NOMO-1 treated with DMSO at 0.1 percent for 48 hours (cell line): Measurements from ENCODE around the gene RHO.
"Not testable (repeated sequence)": the region's sequence is repeated elsewhere in the genome, so short reads cannot be mapped to it uniquely, and the experiment has no call there.

Experiments
- DNase-seq: peaks from one replicate; lab custom pipeline; 2025; ENCODE audit not compliant: unreplicated experiment; lab: John Stamatoyannopoulos, UW

The RHO gene

DNA sequence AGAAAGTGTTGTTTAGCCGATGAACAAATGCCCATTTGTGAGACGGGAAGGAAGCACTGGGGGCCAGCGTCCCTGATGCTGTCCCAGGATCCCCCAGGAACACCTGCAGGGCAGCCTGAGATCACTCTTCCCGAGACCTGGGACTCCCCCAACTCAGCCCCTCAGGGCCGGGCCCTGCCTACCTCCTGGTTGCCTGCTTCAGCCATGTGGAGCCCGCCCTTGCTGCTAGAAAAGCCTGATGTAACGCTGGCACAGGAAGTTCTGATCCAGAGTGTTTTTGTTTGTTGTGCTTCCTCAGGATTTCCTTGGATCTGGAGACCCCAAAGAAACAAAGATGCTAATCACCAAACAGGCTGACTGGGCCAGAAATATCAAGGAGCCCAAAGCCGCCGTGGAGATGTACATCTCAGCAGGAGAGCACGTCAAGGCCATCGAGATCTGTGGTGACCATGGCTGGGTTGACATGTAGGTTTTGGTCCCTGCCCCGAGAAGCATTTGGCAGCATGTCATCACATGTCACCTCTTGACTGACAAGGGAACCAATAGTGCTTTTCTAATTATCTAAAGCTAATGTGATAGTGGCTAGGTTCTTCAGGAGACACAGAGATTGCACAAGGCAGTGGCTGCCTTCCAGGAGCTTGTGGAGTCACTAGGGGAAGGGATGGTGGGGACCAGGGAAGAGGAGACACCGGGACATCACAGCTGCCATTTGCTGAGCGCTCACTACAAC is 28.7 kb upstream of the RHO start:
- not testable (repeated sequence) for DNase-seq

DNA sequence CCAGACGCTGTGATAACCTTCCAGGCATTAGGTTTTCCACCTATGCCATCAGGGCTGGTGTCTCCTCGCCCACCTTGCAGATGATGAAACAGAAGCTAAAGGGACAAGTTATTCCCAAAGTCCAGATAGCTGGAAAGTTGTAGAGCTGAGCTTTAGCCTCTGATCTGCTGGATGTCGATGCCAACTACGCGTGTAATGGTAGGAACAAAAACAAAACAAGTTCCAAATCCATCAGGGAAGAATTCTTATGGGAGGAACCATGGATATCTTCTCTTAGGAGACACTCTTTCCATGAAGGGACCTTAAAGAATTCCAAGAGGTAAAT is 28.1 kb upstream of the RHO start:
- DNase-seq: no peak

- DNase-seq: no peak
Observed at GRCh38 chr3:129501630-129502029, 26.8 kb upstream of the RHO start.

GRCh38 chr3:129502641-129503408 is 25.6 kb upstream of the RHO start:
- DNase-seq: no peak

- DNase-seq: no peak
Observed at GRCh38 chr3:129503471-129504291, 24.8 kb upstream of the RHO start.

GRCh38 chr3:129504471-129505100 is 23.9 kb upstream of the RHO start:
- DNase-seq: peak; percentile 76

DNA sequence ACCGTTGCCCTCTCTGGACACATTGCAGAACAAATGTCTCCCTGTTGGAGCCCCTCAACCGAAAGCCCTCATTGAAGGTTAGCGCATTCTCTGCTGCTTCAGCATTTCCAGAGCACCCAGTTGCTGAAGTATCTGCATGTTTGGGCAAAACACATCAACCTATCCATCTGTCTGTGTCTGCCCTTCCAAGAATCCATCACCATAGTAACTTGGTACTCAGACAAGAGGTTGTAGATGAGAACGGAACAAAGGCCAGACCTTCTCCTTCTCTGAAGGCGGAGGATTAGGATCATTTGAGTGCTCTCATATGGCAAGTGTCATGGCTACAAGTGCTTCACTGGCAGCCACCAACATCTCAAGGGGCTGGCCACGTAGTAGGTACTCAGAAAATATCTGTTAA is 23.1 kb upstream of the RHO start:
- DNase-seq: no peak

DNA sequence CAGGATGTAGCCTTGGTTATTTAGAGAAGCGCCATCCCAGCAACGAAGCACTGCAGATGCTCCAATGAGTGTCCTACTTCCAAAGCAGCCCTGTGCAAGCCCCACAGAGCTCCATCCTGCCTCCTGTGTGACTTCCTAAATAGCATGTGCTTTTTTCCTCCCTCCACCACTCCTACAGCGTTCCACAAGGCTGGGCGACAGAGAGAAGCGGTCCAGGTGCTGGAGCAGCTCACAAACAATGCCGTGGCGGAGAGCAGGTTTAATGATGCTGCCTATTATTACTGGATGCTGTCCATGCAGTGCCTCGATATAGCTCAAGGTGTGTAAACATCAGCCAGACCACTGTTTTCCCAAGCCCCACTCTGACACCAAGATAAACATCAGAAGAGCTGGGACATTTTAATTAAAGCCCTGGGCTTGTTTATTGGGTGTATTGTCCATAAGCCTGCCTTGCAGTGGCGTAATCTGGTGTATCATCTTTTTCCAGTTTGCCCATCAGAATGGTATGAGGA is 22.2 kb upstream of the RHO start:
- no peak for DNase-seq

DNA sequence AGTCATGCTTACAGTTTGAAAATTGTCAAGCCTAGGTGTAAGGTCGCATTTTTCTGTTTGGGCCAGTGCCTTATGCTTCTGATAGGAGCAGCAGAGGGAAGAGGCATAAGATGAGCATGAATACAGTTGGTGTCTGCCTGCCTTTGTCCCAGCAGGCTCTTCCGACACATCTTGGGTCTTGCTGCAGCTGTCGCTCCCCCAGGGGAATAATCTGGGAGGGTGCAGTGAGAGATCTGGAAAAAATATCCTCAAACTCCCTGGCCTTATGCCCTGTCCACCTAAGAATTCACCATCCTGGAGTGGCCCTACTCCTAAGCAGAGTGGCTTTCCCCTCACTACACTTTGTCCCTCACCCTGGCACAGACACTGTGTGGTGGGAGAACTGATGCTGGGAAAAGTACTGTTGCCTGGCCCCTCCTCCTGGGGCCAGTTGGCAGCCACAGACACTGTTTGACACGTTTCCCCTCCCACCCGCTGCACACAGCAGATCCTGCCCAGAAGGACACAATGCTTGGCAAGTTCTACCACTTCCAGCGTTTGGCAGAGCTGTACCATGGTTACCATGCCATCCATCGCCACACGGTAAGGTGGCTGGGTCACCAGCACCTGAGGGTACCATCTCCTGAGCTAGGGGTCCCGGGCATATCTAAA is 21.1 kb upstream of the RHO start:
- DNase-seq: no peak

DNA sequence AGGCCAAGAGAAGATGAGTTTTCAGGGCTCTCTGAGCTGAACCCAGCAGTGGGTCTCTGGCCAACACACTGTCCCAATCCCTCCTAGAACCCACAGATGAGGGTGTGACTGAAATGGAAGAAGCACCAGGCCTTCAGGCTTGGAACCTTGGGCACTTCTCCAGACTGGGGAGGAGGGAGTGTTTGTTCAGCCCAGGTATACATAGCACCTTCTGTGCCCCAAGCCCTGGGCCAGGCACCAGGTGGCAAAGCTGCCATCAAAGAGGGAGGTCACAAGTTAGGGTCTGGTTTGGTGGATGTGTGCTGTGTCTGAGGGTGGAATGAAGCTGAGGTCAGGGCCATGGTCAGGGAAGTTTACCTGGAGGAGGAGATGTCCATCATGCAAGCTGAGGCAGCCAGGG is 15.8 kb upstream of the RHO start:
- no peak for DNase-seq

DNA sequence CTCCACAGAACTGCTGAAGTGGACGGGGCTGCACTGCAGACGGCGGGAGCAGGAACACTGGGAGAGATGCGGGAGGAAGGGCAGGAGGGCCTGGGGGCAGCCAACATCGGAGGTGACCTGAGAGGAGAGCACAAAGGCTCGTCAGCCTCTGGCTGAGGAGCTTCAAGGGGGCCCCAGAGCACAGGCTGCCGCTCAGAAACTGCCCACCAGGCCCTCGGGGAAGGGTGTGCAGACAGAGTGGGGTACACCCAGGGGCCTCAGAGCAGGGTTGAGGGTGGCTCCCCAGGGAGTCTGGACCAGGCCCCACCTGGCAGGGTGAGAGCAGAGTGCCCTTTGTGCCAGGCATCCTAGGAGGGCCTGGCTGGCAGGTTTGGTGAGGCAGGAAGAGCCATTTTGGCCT is 14.7 kb upstream of the RHO start:
- DNase-seq: no peak

GRCh38 chr3:129514110-129514509 is 14.3 kb upstream of the RHO start:
- DNase-seq: no peak

GRCh38 chr3:129514563-129514962 is 13.9 kb upstream of the RHO start:
- no peak for DNase-seq

DNA sequence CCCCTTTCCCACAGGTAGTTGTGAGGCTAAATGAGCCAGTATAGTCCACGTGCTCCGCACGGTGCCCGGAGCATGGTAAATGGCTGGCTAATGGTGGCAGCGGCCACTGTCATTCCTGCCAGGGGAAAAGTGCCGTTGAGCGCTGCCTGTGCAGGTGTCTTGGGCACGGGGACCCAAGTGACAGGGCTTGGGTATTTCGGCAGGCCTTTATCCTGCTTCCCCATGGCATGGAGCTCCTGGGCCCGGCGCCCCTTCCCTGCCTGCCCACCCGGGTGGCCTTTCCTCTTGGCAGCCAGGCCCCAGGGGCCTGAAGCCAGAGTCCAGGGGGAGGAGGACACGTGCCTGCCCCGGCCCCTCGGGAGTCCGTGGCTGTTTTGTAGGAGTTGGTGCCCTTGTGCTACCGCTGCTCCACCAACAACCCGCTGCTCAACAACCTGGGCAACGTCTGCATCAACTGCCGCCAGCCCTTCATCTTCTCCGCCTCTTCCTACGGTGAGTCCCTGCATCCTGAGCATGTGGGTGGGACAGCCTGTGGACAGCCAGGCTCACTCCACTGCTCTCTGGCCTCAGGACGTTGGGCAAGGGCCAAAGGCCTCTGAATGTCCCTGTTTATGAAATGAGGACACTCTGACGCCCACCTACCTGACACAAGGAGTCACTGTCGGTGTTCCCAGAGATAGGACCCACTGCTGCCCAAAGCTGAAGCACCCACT is 13.2 kb upstream of the RHO start:
- not testable (repeated sequence) for DNase-seq

GRCh38 chr3:129515821-129516432 is 12.5 kb upstream of the RHO start:
- DNase-seq: not testable (repeated sequence)

GRCh38 chr3:129517516-129517915 is 10.9 kb upstream of the RHO start:
- no peak for DNase-seq

- no peak for DNase-seq
Observed at GRCh38 chr3:129518038-129518561, 10.3 kb upstream of the RHO start.

GRCh38 chr3:129518581-129518980 is 9.9 kb upstream of the RHO start:
- DNase-seq: no peak

DNA sequence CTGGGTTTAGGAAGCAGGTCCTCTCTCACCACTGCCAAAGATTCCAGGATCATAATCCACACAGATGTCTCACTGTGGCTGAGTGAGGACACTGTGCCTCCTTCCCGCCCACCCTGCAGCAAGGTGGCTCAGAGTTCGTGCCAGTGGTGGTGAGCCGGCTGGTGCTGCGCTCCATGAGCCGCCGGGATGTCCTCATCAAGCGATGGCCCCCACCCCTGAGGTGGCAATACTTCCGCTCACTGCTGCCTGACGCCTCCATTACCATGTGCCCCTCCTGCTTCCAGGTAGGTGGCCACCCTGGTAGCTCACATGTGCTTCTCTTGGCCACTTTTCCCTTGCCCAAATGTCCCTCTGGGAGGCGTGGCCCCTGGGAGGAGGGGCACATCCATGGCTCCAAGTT is 9.0 kb upstream of the RHO start:
- DNase-seq: no peak
